Spleen (tissue), 3 donors: Measurements from ENCODE around the gene RAD51B.

ENCODE experiments used
- POLR2A ChIP-seq, 3 donors: fragments of 450-650 bp; IDR thresholded peaks; one replicate each; pipeline ENCODE4 v1.5.1; 2017; ENCODE audit warnings: antibody characterized with exemption in 3 of 3, mild to moderate bottlenecking in 1 of 3
- POLR2AphosphoS5 ChIP-seq, 3 donors: sonication (generic); formaldehyde crosslinking; IDR thresholded peaks; one replicate each; pipeline ENCODE4 v1.5.1; 2017; ENCODE audit warnings: antibody characterized with exemption in 3 of 3

DNA sequence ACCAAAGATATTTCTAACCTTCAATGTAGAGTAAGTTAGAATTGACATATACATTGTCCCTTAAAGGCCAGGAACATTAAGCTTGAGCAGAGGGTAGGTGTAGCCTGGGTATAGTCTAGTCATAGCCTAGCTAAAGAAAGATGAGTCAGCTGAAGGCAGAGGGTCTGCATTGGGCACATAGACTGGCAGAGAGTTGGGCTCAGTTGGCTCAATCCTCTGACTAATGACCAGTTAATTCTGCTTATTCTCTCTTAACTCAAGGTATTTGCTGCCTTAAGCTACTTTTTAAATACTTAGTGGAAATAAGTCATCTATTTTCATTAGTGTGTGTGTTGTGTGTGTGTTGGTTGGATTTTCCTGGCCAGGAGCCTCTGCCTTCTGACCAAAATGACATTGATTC lies 467.1 kb downstream of the RAD51B start:
- TF ChIP-seq POLR2A (IDR thresholded peaks at IDR 0.05) (no peak), POLR2AphosphoS5 (IDR thresholded peaks at IDR 0.05) (no peak)
